GM23338 (cell line): ENCODE measurements around the gene PAK4. TPM values are rescaled to one million over a fixed set of nuclear protein-coding genes. Genes with fewer than 3 reads are reported as not detected.

Experiments
- EZH2phosphoT487 ChIP-seq: fragments of 200-600 bp; sonication (generic); IDR thresholded peaks from one replicate; pipeline ENCODE4 v1.8.1; 2018; ENCODE audit warnings: antibody characterized with exemption; ENCODE audit not compliant: unreplicated experiment
- ZNF462 ChIP-seq: fragments of 250-450 bp; sonication (Bioruptor Pico); IDR thresholded peaks from 2 replicates; pipeline ENCODE4 v1.5.0; 2020; ENCODE audit warnings: mild to moderate bottlenecking, moderate library complexity
- polyA plus RNA-seq: library from polyadenylated mRNA; unstranded; fragments of >200 nt; fragmentation: Nextera tagmentation; extraction: Ambion mirVana; gene quantifications from 2 replicates; pipeline ENCODE4 v1.2.1, GENCODE V29; 2016
- total RNA-seq: library from RNA; depleted of rRNA; stranded (reverse); fragments of >200 nt; shearing (Covaris generic); gene quantifications from 2 replicates; pipeline ENCODE4 v1.2.3, GENCODE V29; 2014
- TF ChIP-seq, protein P1 (sequence below): IDR thresholded peaks from one replicate; pipeline ENCODE4 v1.6.1; 2018; ENCODE audit warnings: antibody characterized with exemption; ENCODE audit not compliant: unreplicated experiment

Gene PAK4
- total and polyA plus RNA-seq, 2 experiments from 2014 or later: 28.7 to 35.4 TPM

DNA sequence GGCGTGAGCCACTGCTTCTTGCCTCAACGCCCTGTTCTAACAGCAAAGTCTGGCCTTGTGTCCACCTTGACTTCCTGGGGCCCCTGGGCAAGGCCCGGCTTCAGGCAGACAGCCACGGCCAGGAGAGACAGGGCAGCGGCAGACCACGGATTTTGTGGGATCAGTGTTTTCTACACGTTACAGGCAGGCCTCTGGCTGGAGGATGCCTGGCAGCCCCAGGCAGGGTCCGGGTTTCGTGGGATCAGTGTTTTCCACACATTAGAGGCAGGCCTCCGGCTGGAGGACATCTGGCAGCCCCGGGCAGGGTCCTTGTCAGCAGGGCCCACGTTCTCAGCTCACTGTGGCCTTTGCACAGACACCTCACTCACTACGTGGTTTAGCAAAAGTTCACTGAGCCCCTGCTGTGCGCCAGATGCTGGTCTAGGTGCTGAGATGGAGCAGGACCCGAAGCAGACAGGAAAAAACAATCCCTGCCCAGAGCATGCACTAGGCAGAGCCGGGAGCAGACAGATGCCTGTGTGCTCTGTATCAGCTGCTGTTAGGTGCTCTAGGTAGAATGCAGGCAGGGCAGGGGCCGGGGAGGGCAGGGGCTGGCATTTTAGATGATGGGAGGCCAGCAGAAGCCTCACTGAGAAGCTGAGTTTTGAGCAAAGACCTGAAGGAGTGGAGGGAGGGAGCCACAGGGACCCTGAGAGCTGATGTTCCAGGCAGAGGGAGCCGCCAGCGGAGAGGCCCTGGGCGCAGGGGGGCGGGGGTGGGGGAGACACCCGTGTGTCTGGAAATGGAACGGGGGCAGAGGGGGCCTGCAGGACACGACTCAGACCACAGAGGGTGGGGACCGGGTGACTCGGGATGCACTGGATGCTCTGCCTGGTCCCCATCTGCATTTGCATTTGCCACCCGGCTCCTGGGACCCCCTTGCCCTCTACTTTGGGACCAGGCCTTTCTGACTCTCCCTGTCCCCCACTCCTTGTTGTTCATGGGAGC is 46.2 kb downstream of the PAK4 start (continued):
- TF ChIP-seq ZNF462 (CRISPR knock-in tag) (no peak), EZH2phosphoT487 (no peak)
- TF ChIP-seq, protein P1, sequence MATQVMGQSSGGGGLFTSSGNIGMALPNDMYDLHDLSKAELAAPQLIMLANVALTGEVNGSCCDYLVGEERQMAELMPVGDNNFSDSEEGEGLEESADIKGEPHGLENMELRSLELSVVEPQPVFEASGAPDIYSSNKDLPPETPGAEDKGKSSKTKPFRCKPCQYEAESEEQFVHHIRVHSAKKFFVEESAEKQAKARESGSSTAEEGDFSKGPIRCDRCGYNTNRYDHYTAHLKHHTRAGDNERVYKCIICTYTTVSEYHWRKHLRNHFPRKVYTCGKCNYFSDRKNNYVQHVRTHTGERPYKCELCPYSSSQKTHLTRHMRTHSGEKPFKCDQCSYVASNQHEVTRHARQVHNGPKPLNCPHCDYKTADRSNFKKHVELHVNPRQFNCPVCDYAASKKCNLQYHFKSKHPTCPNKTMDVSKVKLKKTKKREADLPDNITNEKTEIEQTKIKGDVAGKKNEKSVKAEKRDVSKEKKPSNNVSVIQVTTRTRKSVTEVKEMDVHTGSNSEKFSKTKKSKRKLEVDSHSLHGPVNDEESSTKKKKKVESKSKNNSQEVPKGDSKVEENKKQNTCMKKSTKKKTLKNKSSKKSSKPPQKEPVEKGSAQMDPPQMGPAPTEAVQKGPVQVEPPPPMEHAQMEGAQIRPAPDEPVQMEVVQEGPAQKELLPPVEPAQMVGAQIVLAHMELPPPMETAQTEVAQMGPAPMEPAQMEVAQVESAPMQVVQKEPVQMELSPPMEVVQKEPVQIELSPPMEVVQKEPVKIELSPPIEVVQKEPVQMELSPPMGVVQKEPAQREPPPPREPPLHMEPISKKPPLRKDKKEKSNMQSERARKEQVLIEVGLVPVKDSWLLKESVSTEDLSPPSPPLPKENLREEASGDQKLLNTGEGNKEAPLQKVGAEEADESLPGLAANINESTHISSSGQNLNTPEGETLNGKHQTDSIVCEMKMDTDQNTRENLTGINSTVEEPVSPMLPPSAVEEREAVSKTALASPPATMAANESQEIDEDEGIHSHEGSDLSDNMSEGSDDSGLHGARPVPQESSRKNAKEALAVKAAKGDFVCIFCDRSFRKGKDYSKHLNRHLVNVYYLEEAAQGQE: no peak
